HL-60 (cell line): ENCODE measurements around the gene CSNK2B.
A peak's percentile ranks its signal among the peaks of the same experiment; 100 is the strongest.

Source experiments
- DNase-seq, 2 experiments: peaks; one replicate each; pipeline ENCODE4 v3.0.0-alpha.2; 2010 to 2020; ENCODE audit warnings: low read depth in 1 of 2, low spot score in 1 of 2
- H3K27ac ChIP-seq: fragments of 250-450 bp; sonication (Bioruptor Pico); replicated peaks from 2 replicates; pipeline ENCODE4 v1.5.1; 2020; ENCODE audit warnings: mild to moderate bottlenecking, moderate library complexity
- H3K27me3 ChIP-seq: fragments of 250-450 bp; sonication (Bioruptor Pico); 2 replicates; pipeline ENCODE4 v1.5.1; 2021; ENCODE audit warnings: mild to moderate bottlenecking, moderate library complexity; ENCODE audit not compliant: insufficient read depth, poor library complexity, severe bottlenecking
- H3K4me3 ChIP-seq: replicated peaks from 2 replicates; pipeline ENCODE4 v1.5.1; 2011; ENCODE audit warnings: mild to moderate bottlenecking, control low read depth, low read length; ENCODE audit not compliant: insufficient read depth
- GABPA ChIP-seq: IDR thresholded peaks from 2 replicates; pipeline ENCODE4 v1.6.1; 2012; ENCODE audit warnings: low read depth
- POLR2AphosphoS5 ChIP-seq: IDR thresholded peaks from 2 replicates; pipeline ENCODE4 v1.6.1; 2012; ENCODE audit warnings: low read depth
- REST ChIP-seq: IDR thresholded peaks from 2 replicates; pipeline ENCODE4 v1.6.1; 2012; ENCODE audit warnings: low read depth; ENCODE audit not compliant: insufficient replicate concordance
- SPI1 ChIP-seq: IDR thresholded peaks from 2 replicates; pipeline ENCODE4 v1.6.1; 2012; ENCODE audit warnings: low read depth, mild to moderate bottlenecking, borderline replicate concordance
- TF ChIP-seq, protein P1 (sequence below): IDR thresholded peaks from one replicate; pipeline ENCODE4 v1.5.1; 2011; ENCODE audit warnings: low read length, control low read depth, inconsistent platforms; ENCODE audit not compliant: insufficient read depth

CSNK2B gene

DNA sequence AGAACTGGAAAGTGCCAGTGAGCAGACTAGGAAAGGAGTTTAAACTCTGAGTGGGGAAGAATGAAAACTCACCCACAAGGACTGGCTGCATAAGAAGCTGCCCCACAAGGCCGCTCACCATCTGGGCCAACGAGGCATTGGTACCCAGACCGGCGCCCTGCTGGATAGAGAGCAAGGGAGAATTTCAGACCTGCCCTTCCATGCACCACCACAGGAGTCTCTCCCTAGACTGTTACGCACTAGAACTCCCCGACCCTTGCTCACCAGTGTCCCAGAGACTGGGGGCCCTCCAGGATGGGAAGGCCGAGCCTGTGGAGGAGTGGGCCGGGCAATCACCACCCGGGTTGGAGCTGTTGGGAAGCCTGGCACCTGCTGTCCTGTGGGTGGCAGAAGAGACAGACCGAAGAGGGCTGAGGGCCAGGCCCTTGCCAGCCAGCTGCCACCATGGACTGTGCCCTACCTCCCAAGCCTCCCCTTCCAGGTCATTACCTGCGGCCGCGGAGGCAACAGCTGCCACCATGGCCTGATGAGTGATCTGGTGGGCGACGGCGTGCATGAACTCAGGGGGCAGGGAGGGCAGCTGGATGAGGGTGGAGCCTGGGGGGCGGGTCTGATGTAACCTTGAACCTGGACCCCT is 21.9 kb upstream of the CSNK2B start:
- Histone ChIP-seq H3K27ac (no peak overlapping the region), H3K4me3 (no peak overlapping the region), H3K27me3 (no peaks in the 10 kb centered on the region)
- TF ChIP-seq GABPA (no peak), POLR2AphosphoS5 (no peak), SPI1 (no peak), REST (no peak)
- DNase-seq = no peak

DNA sequence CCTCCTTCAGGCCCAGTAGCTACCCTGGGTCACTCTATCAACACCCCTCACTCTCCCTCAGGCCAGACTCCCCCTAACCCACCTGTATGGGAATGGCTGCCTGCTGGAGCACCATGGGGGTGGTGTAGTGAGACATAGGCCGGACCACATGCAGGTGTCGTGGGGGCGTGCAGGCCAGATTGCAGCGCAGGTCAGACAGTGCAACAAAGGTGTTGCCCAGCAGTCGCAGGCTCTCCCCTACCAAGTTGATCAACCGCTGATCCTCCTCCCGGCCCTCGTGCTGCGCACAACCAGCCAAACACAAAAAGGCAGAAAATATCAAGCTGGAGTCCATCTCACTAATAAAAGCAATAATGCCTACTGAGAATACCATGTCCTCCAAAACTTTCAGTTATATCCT is 20.6 kb upstream of the CSNK2B start:
- DNase-seq = no peak

DNA sequence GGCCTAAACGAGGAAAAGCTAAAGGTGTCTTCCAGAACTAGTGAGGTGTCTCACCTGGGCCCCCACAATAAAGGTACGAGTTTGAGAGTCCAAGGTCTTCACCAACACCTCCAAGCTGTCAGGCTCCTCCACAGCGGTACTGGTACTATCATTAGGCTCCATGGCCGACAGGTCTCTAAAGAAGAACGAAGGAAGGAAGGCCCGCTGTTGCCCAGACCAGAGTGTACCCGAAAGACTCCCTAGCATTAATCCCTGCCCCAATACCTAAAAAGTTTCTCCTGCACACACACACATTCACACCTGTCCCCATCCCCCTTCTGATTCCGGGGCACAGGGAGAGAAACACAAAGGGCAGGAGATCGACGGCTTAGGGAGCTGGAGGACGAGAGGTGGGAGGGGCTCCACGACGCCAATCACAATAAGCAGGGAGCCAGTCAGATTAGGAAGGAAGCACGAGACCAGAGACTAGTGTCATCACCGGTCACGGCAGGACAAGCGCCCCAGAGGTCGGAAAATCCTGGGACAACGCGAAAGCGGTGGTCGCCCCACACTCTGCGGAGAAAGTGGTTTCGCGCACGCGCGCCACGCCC is 14.2 kb upstream of the CSNK2B start:
- H3K27me3 ChIP-seq = no peaks in the 10 kb centered on the region
- H3K27ac ChIP-seq = peak overlapping the region; percentile 98
- DNase-seq = peak; percentile 70 to 77
- peak overlapping the region; percentile 59 for H3K4me3 ChIP-seq
- no peak for TF ChIP-seq SPI1
- TF ChIP-seq POLR2AphosphoS5 = no peak
- no peak for TF ChIP-seq GABPA
- no peak for TF ChIP-seq REST
- TF ChIP-seq, protein P1, sequence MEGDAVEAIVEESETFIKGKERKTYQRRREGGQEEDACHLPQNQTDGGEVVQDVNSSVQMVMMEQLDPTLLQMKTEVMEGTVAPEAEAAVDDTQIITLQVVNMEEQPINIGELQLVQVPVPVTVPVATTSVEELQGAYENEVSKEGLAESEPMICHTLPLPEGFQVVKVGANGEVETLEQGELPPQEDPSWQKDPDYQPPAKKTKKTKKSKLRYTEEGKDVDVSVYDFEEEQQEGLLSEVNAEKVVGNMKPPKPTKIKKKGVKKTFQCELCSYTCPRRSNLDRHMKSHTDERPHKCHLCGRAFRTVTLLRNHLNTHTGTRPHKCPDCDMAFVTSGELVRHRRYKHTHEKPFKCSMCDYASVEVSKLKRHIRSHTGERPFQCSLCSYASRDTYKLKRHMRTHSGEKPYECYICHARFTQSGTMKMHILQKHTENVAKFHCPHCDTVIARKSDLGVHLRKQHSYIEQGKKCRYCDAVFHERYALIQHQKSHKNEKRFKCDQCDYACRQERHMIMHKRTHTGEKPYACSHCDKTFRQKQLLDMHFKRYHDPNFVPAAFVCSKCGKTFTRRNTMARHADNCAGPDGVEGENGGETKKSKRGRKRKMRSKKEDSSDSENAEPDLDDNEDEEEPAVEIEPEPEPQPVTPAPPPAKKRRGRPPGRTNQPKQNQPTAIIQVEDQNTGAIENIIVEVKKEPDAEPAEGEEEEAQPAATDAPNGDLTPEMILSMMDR = no peak

More for the DNA sequence above, 20.6 kb upstream of the CSNK2B start:
- Histone ChIP-seq H3K4me3 (no peak overlapping the region), H3K27me3 (no peaks in the 10 kb centered on the region), H3K27ac (no peak overlapping the region)
- no peak for TF ChIP-seq REST
- TF ChIP-seq SPI1 = no peak
- TF ChIP-seq GABPA = no peak
- no peak for TF ChIP-seq POLR2AphosphoS5
- TF ChIP-seq, protein P1 = no peak
